ENCODE measurements around the gene NEGR1.

DNA sequence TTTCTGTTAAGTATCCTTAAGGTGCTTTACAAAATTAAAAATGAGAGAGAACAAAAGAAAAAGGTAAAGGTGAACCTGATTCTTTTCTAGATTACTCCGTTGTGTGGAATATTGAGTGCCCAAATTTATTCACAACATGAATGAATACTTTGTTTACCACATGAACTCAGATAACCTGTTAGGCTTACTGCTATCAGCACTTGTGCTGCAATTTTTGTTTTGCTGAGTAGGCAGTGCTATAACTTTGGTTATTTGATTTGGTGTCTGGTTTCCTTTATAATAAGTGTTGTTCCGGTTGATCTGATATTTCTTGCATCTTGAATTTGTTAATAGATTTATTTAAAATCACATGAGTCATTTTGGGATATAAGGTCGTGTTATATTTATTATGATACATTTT lies 195.9 kb downstream of the NEGR1 start:
- TF ChIP-seq, protein P1, sequence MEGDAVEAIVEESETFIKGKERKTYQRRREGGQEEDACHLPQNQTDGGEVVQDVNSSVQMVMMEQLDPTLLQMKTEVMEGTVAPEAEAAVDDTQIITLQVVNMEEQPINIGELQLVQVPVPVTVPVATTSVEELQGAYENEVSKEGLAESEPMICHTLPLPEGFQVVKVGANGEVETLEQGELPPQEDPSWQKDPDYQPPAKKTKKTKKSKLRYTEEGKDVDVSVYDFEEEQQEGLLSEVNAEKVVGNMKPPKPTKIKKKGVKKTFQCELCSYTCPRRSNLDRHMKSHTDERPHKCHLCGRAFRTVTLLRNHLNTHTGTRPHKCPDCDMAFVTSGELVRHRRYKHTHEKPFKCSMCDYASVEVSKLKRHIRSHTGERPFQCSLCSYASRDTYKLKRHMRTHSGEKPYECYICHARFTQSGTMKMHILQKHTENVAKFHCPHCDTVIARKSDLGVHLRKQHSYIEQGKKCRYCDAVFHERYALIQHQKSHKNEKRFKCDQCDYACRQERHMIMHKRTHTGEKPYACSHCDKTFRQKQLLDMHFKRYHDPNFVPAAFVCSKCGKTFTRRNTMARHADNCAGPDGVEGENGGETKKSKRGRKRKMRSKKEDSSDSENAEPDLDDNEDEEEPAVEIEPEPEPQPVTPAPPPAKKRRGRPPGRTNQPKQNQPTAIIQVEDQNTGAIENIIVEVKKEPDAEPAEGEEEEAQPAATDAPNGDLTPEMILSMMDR (conservative IDR thresholded peaks at IDR 0.05; ENCODE audit: low read length), result no peak
- TF ChIP-seq EZH2phosphoT487 (IDR thresholded peaks at IDR 0.05; ENCODE audit: borderline replicate concordance, low read depth, low read length), result no peak

Measured in OCI-LY7 (cell line).